GM18951 (cell line): Measurements from ENCODE around the gene HOXA7.

Experiments
- POLR2A ChIP-seq: IDR thresholded peaks from 4 replicates; pipeline ENCODE4 v1.6.1; 2011; ENCODE audit warnings: mild to moderate bottlenecking; ENCODE audit not compliant: insufficient read length, insufficient read depth; ENCODE audit errors: extremely low read depth
- in situ Hi-C: fragments of 300-500 bp; cut with MboI; formaldehyde crosslinking; loops from one replicate; pipeline ENCODE4 v1.12.0; 2022; ENCODE audit warnings: low sequenced_read_pairs, mixed read lengths, inconsistent platforms; ENCODE audit not compliant: unreplicated experiment

HOXA7 gene

DNA sequence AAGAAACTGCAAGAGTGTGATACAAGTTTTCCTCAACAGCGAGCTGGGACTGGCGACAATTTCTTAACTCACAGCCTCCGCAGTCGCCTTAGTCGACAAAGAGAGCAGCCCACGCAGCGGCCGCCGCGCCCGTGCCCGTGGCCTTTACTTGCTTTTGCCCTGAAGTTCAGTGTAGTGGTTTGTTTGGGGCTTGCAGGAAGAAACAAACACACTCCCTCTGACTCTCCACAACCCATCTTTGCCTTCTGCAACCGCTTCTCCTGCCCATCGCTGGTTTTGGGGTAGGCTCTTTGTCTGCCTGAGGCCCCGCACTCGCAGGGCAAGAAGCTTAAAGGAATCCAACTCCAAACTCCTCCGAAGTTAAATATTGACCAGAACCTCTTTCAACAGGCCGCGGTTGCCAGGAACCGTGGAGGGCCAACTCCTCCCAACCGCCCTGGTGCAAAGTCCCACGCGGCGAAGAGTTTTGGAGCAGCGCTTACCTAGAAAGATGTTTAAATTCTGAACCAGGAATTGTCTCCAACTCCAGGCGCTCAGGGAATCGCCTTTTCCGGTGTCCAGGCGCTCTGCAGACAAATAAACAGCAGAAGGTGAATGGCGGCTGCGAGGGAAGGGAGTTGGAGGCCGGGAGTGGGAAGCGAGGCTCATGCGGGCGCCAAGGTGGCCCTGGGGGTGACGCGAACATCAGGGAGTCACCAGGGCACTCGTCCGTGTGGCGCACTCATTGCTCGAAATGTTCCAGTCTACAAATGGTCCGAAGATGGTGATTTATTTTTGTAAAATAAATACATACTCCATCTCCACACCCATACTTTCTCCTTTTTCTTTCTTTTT lies 34.2 kb downstream of the HOXA7 start:
- TF ChIP-seq POLR2A, result no peak
- in situ Hi-C loops, result no loop called here

- in situ Hi-C loops, result no loop called here
- TF ChIP-seq POLR2A, result no peak
These were observed 34.8 kb downstream of the HOXA7 start for GRCh38 chr7:27121684-27122076.

GRCh38 chr7:27119412-27119911 lies 37.0 kb downstream of the HOXA7 start:
- TF ChIP-seq POLR2A, result no peak
- in situ Hi-C loops, result no loop called here

GRCh38 chr7:27118580-27118979 lies 37.9 kb downstream of the HOXA7 start:
- in situ Hi-C loops, result no loop called here
- TF ChIP-seq POLR2A, result no peak

GRCh38 chr7:27117887-27118491 lies 38.5 kb downstream of the HOXA7 start:
- no peak for TF ChIP-seq POLR2A
- in situ Hi-C loops, result no loop called here

- in situ Hi-C loops, result no loop called here
- no peak for TF ChIP-seq POLR2A
These were observed 39.3 kb downstream of the HOXA7 start for GRCh38 chr7:27116962-27117886.

DNA sequence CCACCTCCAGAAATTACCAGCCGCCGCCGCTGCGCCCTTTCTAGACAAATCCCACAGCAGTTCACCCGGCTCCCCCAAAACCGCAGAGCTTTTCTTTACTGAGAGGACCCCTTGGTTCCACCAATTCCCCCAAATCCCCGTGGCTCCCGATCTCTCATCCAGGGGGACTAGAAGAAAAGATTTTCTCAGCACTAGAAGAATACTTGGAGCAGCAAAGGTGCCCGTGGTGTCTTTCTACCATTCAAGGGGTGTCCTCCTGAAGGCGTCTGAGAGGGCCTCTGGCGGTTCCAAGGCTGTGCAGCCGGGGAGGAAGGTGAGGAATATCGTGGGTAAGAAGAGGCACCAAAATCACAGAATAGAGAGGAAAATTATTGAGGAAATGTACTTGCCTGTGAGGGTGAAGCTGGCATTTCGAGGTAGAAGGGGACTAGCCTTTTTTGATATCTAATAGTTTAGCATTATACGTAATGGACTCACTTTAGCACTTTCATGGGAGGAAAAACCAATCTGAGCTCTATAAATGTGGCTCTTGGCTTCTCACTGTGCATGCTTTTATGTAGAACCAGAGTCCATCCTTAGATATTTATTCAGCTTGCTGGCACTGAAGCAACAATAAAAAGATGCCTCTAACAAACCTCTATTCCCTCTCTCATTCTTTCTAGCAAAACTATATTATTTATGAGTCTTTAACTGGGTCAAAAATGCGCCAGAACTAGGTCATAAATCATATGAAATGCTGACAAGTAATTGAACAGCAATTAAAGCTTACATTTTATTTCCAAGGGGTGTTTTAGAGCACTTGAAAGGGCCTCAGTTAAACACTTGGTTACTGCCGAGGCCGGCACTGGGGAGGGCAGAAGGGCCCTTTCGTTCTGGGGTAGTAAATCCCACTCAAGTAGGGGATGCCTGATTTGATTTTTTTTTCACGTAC lies 40.2 kb downstream of the HOXA7 start:
- TF ChIP-seq POLR2A, result no peak
- in situ Hi-C loops, result no loop called here

- in situ Hi-C loops, result no loop called here
- no peak for TF ChIP-seq POLR2A
These were observed 41.1 kb downstream of the HOXA7 start for GRCh38 chr7:27115221-27116026.

DNA sequence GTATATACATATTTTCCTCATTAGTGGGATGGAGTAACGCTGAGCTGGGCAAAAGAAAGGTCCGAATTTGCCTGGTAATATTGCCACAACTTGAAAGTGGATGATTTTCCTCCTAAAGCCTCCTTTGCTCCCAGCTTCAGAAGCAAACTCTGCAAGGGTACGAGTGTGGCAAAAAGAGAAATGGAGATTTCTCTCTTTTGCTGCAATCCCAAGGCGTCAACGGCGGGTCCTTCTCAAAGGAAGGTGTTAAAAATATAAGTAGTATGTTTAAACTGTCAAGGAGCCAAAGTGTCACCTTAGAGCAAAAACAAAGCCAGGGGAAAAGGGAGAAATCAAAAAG lies 41.6 kb downstream of the HOXA7 start:
- in situ Hi-C loops, result no loop called here

GRCh38 chr7:27113991-27114769 lies 42.3 kb downstream of the HOXA7 start:
- no peak for TF ChIP-seq POLR2A
- in situ Hi-C loops, result no loop called here

More for the DNA sequence above, 41.6 kb downstream of the HOXA7 start:
- TF ChIP-seq POLR2A, result no peak
